IMR-90 (cell line): Measurements from ENCODE around the gene TIGD4. TPM values are rescaled to one million over a fixed set of nuclear protein-coding genes. Genes with fewer than 3 reads are reported as not detected.
A peak's percentile ranks its signal among the peaks of the same experiment; 100 is the strongest.

ENCODE experiments used
- ATAC-seq: fragments of 200-7000 bp; cut with Tn5 transposase; 2 replicates; pipeline ENCODE4 v1.9.1; 2020; ENCODE audit warnings: low read depth, mild to moderate bottlenecking, moderate library complexity
- BruUV-seq: library from RNA; stranded (reverse); fragments of 400-500 nt; replicated peaks from 2 replicates; lab custom pipeline; 2021; lab: Mats Ljungman, UMichigan
- CTCF ChIA-PET: fragments of 300-600 bp; formaldehyde crosslinking; extraction: SDS; loops from one replicate; lab custom pipeline; 2021; ENCODE audit warnings: antibody characterized with exemption; lab: Yijun Ruan, JAX
- POLR2A ChIA-PET: fragments of 300-600 bp; sonication (Branson Sonifier 250); formaldehyde crosslinking; loops from one replicate; lab custom pipeline; 2022; ENCODE audit warnings: antibody characterized with exemption; ENCODE audit not compliant: unreplicated experiment; lab: Charles Lee
- DNase-seq: peaks from one replicate; pipeline ENCODE4 v3.0.0; 2013
- H2AFZ ChIP-seq: replicated peaks from 2 replicates; pipeline ENCODE3; 2013; ENCODE audit warnings: low read length, mild to moderate bottlenecking; ENCODE audit not compliant: poor library complexity
- H2AK5ac ChIP-seq: 2 replicates; pipeline ENCODE4 v1.6.1; 2013; ENCODE audit warnings: low read depth, low read length, inconsistent platforms
- H2AK9ac ChIP-seq: replicated peaks from 2 replicates; pipeline ENCODE3; 2013; ENCODE audit warnings: mild to moderate bottlenecking, low read depth, low read length, moderate library complexity; ENCODE audit not compliant: poor library complexity
- H2BK120ac ChIP-seq: 2 replicates; pipeline ENCODE4 v1.6.1; 2013; ENCODE audit warnings: low read depth, low read length, inconsistent platforms
- H2BK15ac ChIP-seq: 3 replicates; pipeline ENCODE4 v1.6.1; 2013; ENCODE audit warnings: low read depth, low read length, inconsistent platforms
- H2BK20ac ChIP-seq: 2 replicates; pipeline ENCODE4 v1.6.1; 2013; ENCODE audit warnings: low read depth, mild to moderate bottlenecking, inconsistent platforms, low read length, moderate library complexity
- H2BK5ac ChIP-seq: 2 replicates; pipeline ENCODE4 v1.6.1; 2013; ENCODE audit warnings: mild to moderate bottlenecking, low read depth, low read length, inconsistent platforms; ENCODE audit not compliant: poor library complexity, severe bottlenecking
- H3K14ac ChIP-seq: replicated peaks from 2 replicates; pipeline ENCODE4 v1.6.1; 2013; ENCODE audit warnings: low read depth, low read length, inconsistent platforms
- H3K18ac ChIP-seq: 2 replicates; pipeline ENCODE4 v1.6.1; 2013; ENCODE audit warnings: low read depth, low read length, control low read depth
- H3K23ac ChIP-seq: 2 replicates; pipeline ENCODE4 v1.6.1; 2013; ENCODE audit warnings: low read depth, low read length, inconsistent platforms
- H3K27ac ChIP-seq: 2 replicates; pipeline ENCODE4 v1.5.1; 2013; ENCODE audit warnings: mild to moderate bottlenecking, control low read depth, low read length; ENCODE audit not compliant: insufficient read depth
- H3K27me3 ChIP-seq: 2 replicates; pipeline ENCODE4 v1.6.1; 2013; ENCODE audit warnings: low read length; ENCODE audit not compliant: control insufficient read depth, insufficient read depth
- H3K36me3 ChIP-seq: 2 replicates; pipeline ENCODE4 v1.6.1; 2013; ENCODE audit warnings: low read length, mixed read lengths; ENCODE audit not compliant: control insufficient read depth, insufficient read depth
- H3K4ac ChIP-seq: 2 replicates; pipeline ENCODE4 v1.6.1; 2013; ENCODE audit warnings: low read depth, low read length, inconsistent platforms
- H3K4me1 ChIP-seq: 2 replicates; pipeline ENCODE4 v1.6.1; 2013; ENCODE audit warnings: low read length, mixed read lengths; ENCODE audit not compliant: control insufficient read depth, insufficient read depth
- H3K4me2 ChIP-seq: 2 replicates; pipeline ENCODE4 v1.6.1; 2013; ENCODE audit warnings: low read depth, mild to moderate bottlenecking, control low read depth, low read length, moderate library complexity
- H3K4me3 ChIP-seq: 2 replicates; pipeline ENCODE4 v1.5.1; 2013; ENCODE audit warnings: low read depth, mild to moderate bottlenecking, control low read depth, low read length, moderate library complexity; ENCODE audit not compliant: insufficient read depth
- H3K56ac ChIP-seq: 2 replicates; pipeline ENCODE4 v1.6.1; 2013; ENCODE audit warnings: low read length, inconsistent platforms; ENCODE audit not compliant: insufficient read depth; ENCODE audit errors: extremely low read depth
- H3K79me1 ChIP-seq, 2 experiments: 2 replicates each; pipeline ENCODE4 v1.6.1; 2013; ENCODE audit warnings: low read length in 2 of 2, inconsistent platforms in 1 of 2, low read depth in 1 of 2
- H3K9ac ChIP-seq: 2 replicates; pipeline ENCODE4 v1.6.1; 2013; ENCODE audit warnings: low read depth, low read length, control low read depth
- H3K9me1 ChIP-seq: 2 replicates; pipeline ENCODE4 v1.6.1; 2013; ENCODE audit warnings: low read length, inconsistent platforms; ENCODE audit not compliant: insufficient read depth
- H3K9me3 ChIP-seq: 2 replicates; pipeline ENCODE4 v1.6.1; 2013; ENCODE audit warnings: low read length; ENCODE audit not compliant: control insufficient read depth, insufficient read depth
- H4K20me1 ChIP-seq: 2 replicates; pipeline ENCODE4 v1.6.1; 2013; ENCODE audit warnings: low read length, inconsistent platforms; ENCODE audit not compliant: insufficient read depth
- H4K5ac ChIP-seq: 2 replicates; pipeline ENCODE4 v1.6.1; 2013; ENCODE audit warnings: mild to moderate bottlenecking, low read depth, low read length, control low read depth
- H4K8ac ChIP-seq, 2 experiments: 2 replicates each; pipeline ENCODE4 v1.6.1; 2013; ENCODE audit warnings: low read depth in 2 of 2, low read length in 2 of 2, control low read depth in 1 of 2, inconsistent platforms in 1 of 2
- H4K91ac ChIP-seq: 2 replicates; pipeline ENCODE4 v1.6.1; 2013; ENCODE audit warnings: low read depth, low read length, inconsistent platforms; ENCODE audit not compliant: insufficient read depth
- CEBPB ChIP-seq: IDR thresholded peaks from 2 replicates; pipeline ENCODE4 v1.6.1; 2012; ENCODE audit warnings: low read depth, low read length, improper control_type of control experiment
- FOS ChIP-seq: fragments of 150-350 bp; IDR thresholded peaks from 2 replicates; pipeline ENCODE4 v1.6.1; 2016; ENCODE audit warnings: low read depth, low read length
- MAZ ChIP-seq: IDR thresholded peaks from 2 replicates; pipeline ENCODE4 v1.6.1; 2012; ENCODE audit warnings: low read depth, mild to moderate bottlenecking, low read length, improper control_type of control experiment, moderate library complexity, borderline replicate concordance
- RFX5 ChIP-seq: IDR thresholded peaks from 2 replicates; pipeline ENCODE4 v1.8.0; 2012; ENCODE audit warnings: low read depth, mild to moderate bottlenecking, low read length, moderate library complexity
- dilution Hi-C: fragments of 300-500 bp; cut with HindIII; formaldehyde crosslinking; loops from one replicate; pipeline ENCODE4 v1.14.3; 2018; ENCODE audit warnings: low sequenced_read_pairs; ENCODE audit not compliant: unreplicated experiment
- in situ Hi-C: fragments of 300-500 bp; cut with MboI; formaldehyde crosslinking; loops from 3 replicates; pipeline ENCODE4 v1.14.3; 2019; ENCODE audit warnings: low sequenced_read_pairs, inconsistent platforms, mixed read lengths
- intact Hi-C: fragments of 100-400 bp; cut with micrococcal nuclease; formaldehyde crosslinking; loops from 2 replicates; pipeline ENCODE4 v1.10.0; 2022
- polyA plus RNA-seq, 3 experiments: library from polyadenylated mRNA; depleted of rRNA; stranded (reverse); fragments of >200 nt; gene quantifications; 2 replicates each; pipeline ENCODE4 v1.2.3, GENCODE V29; 2012; ENCODE audit warnings: low replicate concordance in 1 of 3
- total RNA-seq: library from RNA; depleted of rRNA; stranded (reverse); fragments of >200 nt; gene quantifications from 2 replicates; pipeline ENCODE4 v1.2.3, GENCODE V29; 2012

Gene TIGD4
- total and polyA plus RNA-seq, 2 of the 4 experiments (the other 2 are of a cell fraction): 0.03 TPM; not detected in 1

GRCh38 chr4:152817331-152817730 is 37.8 kb upstream of the TIGD4 start:
- H3K4me3 ChIP-seq: no peak overlapping the region
- H4K8ac ChIP-seq: no peak overlapping the region
- H3K9me1 ChIP-seq: no peaks in the 10 kb centered on the region; the same call in 1 of the 2 replicates
- H3K4me2 ChIP-seq: no peak overlapping the region
- no peak overlapping the region for H3K27ac ChIP-seq
- peaks cover 5% of the 10 kb centered on the region for H3K36me3 ChIP-seq
- ChIA-PET POLR2A (no interaction called here), CTCF (no interaction called here)
- H3K27me3 ChIP-seq: no peaks in the 10 kb centered on the region
- H3K18ac ChIP-seq: no peak overlapping the region
- no peaks in the 10 kb centered on the region for H4K20me1 ChIP-seq
- H3K14ac ChIP-seq: no peak overlapping the region
- in situ Hi-C loops (no loop called here), dilution Hi-C loops (no loop called here), intact Hi-C loops (no loop called here)
- H4K91ac ChIP-seq: no peak overlapping the region
- H2AK5ac ChIP-seq: no peak overlapping the region
- H3K9ac ChIP-seq: no peak overlapping the region
- no peak overlapping the region for H3K23ac ChIP-seq
- H2BK120ac ChIP-seq: no peak overlapping the region
- H3K4ac ChIP-seq: no peak overlapping the region
- H4K5ac ChIP-seq: no peak overlapping the region
- no peak overlapping the region for H2BK15ac ChIP-seq
- no peak for ATAC-seq
- DNase-seq: peak; percentile 6
- no TSS peak for BruUV-seq
- H3K9me3 ChIP-seq: peaks cover 3% of the 10 kb centered on the region; the same call in 1 of the 2 replicates
- peaks cover 15 to 22% of the 10 kb centered on the region in 2 experiments for H3K79me1 ChIP-seq
- H2AFZ ChIP-seq: no peak overlapping the region
- H2BK5ac ChIP-seq: no peak overlapping the region
- H2AK9ac ChIP-seq: no peak overlapping the region
- TF ChIP-seq CEBPB (no peak), MAZ (no peak), RFX5 (no peak), FOS (no peak)
- H3K4me1 ChIP-seq: no peaks in the 10 kb centered on the region
- H2BK20ac ChIP-seq: no peak overlapping the region
- H3K56ac ChIP-seq: no peak overlapping the region
